ENCODE results near the gene CWC22.
"Not testable (repeated sequence)": the region's sequence is repeated elsewhere in the genome, so short reads cannot be mapped to it uniquely, and the experiment has no call there.

The CWC22 gene

DNA sequence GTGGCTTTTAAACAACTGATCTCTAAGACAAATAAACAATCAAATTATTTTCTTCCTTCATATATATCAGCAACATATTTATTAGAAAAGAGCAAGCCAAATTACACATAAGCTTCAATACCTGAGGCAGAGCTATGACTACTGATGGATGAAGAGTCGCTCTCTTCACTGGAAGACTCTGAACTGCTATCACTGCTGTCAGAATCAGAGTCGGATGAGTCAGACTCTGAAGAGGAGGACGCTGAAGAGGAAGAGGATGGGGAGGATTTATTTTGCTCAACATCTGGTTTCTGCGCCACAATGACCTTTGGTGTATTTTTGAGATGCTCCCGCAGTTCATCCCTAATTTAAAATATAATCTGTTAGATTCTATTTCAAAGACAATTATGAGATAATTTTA lies 56.7 kb downstream of the CWC22 start:
- no peak for DNase-seq (ENCODE audit: low read depth in 2 of 2)

DNA sequence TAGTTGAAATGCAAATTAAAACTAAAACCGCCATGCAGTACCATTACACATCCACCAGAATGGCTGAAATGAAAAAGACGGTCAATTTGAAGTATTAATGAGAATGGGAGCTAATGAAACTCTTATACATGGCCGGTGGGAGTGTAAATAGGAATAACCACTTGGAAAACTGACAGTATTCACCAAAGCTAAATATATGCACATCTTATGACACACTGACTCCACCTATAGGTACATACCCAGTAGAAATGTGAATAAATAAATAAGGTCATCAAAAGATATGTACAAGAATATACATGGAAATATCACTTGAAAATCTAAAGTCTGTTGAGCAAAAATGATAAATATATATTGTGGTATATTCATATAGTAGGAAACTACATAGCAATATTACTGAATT lies 57.7 kb downstream of the CWC22 start:
- DNase-seq (ENCODE audit: low read depth in 2 of 2): no peak

DNA sequence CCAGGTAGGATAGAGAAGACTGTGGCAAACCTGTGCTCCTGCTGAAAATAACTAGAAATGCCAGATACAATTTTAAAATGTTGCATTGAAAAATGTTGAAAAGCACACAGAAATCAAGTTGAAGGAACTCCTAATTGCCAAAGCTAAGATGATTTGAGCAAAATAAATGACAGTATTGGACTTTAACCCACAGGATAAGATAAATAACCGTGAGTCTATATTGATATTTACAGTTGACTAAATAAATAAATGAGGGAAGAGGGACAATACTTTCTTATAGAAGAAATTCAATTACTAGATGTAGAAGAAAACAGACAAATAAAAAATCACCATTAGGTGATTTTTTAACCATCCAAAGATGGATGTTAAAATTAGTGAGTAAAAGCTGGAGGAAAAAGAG lies 59.0 kb downstream of the CWC22 start:
- DNase-seq (ENCODE audit: low read depth in 2 of 2): no peak

- no peak for DNase-seq (ENCODE audit: low read depth in 2 of 2)
These were observed 60.1 kb downstream of the CWC22 start for GRCh38 chr2:179946810-179947615.

DNA sequence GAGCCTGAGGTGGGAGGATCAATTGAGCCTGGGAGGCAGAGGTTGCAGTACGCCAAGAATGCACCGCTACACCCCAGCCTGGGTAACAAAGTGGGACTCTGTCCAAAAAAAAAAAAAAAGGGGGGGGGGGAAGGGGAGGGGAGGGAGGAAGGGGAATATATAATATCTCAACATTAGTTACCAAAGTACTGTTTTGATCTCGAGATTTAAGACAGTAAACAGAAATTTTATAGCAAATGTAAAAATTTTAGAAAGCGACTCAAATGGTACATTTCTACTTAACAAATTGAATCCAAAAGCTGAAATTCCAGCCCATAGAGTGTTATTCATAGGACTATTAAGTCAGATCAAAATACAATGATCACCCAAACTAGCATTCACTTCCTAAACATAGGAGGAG lies 60.8 kb downstream of the CWC22 start:
- DNase-seq (ENCODE audit: low read depth in 2 of 2): no peak

- DNase-seq (ENCODE audit: low read depth in 2 of 2): no peak
These were observed 67.8 kb downstream of the CWC22 start for GRCh38 chr2:179939259-179939658.

- DNase-seq (ENCODE audit: low read depth in 2 of 2): no peak
These were observed 69.1 kb downstream of the CWC22 start for GRCh38 chr2:179938026-179938425.

DNA sequence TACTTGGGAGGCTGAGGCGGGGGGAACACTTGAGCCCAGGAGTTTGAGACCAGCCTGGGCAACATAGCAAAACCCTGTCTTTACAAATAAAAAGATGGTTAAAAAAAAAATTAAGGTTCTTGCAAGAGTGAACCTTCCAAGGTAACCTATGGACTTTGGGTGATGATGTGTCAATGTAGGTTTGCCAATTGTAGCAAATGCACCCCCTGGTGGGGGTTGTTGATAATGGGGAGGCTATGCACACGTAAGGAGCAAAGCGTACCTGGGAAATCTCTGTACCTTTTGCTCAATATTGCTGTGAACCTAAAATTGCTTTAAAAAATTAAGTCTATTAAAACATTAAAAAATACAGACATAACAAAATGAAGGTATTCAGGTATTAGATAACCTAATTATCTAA lies 70.4 kb downstream of the CWC22 start:
- no peak for DNase-seq (ENCODE audit: low read depth in 2 of 2)

- no peak for DNase-seq (ENCODE audit: low read depth in 2 of 2)
These were observed 71.0 kb downstream of the CWC22 start for GRCh38 chr2:179936141-179936540.

GRCh38 chr2:179932786-179933185 lies 74.3 kb downstream of the CWC22 start:
- no peak for DNase-seq (ENCODE audit: low read depth in 2 of 2)

- DNase-seq (ENCODE audit: low read depth in 2 of 2): no peak
These were observed 75.6 kb downstream of the CWC22 start for GRCh38 chr2:179931502-179931901.

DNA sequence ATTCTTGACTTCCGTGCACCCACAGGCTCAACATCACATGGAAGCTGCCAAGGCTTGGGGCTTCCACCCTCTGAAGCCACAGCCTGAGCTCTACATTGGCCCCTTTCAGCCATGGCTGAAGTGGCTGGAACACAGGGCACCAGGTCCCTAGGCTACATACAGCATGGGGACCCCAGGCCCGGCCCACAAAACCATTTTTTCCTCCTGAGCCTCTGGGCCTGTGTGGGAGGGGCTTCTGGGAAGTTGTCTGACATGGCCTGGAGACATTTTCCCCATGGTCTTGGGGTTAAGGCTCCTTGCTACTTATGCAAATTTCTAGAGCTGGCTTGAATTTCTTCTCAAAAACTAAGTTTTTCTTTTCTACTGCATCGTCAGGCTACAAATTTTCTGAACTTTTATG lies 77.1 kb downstream of the CWC22 start:
- not testable (repeated sequence) for DNase-seq (ENCODE audit: low read depth in 2 of 2)

DNA sequence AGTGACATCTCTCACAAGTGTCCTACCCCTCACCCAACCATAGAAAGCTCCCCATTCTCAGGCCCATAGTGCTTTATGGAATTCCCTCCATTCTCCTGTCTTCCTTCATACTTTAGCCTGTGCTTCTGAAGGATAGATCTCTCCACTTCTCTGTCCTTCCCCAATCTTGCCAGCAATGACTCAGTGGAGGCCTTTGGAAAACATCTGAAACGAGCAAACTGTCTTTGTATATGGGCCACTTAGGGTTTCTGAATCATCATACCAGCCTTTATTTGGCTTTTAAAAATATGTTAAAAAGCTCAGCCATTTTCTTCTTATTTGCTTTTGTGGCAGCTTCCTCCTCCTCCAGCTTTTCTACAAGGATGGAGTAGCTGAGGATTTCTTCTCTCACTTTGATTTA lies 80.1 kb downstream of the CWC22 start:
- DNase-seq (ENCODE audit: low read depth in 2 of 2): no peak

GRCh38 chr2:179925713-179926112 lies 81.4 kb downstream of the CWC22 start:
- no peak for DNase-seq (ENCODE audit: low read depth in 2 of 2)

DNA sequence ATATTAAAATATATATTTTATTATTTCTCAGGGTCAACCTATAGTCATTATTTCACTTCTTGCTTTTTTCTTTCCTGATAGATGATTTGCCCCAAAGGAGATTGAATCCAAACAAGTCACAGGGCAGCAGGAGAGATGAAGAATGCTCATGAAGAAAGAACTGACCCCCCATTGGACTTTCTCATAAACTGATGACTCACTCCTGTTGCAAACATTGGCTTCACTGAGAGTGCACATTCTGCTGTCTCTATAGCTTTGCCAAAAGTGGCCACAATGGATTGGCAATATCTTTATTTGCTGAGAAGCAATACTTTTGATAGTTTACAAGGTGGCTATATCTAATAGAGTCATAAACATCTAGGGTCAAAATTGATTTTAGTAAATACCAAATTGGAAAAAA lies 89.8 kb downstream of the CWC22 start:
- no peak for DNase-seq (ENCODE audit: low read depth in 2 of 2)

- DNase-seq (ENCODE audit: low read depth in 2 of 2): no peak
These were observed 91.6 kb downstream of the CWC22 start for GRCh38 chr2:179915395-179915992.

DNA sequence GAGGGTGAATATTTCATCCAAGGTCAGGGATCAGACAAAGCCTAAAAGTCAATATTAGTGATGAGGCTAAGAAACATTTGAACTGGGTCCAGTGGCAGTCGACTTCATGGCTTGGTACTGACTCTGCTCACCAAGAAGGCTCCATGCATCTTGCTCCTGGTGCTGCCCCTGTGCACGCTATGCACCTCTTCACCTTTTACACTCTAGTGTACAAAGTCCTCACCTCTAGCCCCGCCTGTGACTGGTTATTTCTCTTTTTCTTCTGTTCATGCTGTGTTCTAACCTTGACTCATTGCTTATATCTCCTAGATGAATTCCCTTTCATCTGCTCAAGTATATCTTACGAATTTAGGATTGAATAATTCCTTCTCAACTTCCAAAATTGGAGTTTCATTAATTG lies 93.3 kb downstream of the CWC22 start:
- no peak for DNase-seq (ENCODE audit: low read depth in 2 of 2)

DNA sequence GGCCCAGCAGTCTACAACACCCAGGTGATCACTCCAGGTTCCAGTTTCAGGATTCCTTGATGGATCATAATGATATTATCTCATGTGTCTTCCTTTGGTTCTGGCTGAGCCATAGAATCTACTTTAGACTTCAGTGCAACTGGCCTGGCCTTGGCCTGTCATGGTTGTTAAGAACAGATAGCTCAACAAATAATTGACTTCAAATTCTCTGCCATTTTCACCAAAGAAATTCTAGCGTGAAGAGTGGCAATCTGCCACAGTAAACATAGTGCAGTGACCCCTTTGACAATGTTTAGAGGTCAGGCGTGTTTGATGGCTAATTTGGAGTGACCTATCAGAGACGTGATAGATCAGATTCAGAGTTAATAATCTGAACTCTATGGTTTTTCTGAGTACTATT lies 95.5 kb downstream of the CWC22 start:
- DNase-seq (ENCODE audit: low read depth in 2 of 2): no peak

DNA sequence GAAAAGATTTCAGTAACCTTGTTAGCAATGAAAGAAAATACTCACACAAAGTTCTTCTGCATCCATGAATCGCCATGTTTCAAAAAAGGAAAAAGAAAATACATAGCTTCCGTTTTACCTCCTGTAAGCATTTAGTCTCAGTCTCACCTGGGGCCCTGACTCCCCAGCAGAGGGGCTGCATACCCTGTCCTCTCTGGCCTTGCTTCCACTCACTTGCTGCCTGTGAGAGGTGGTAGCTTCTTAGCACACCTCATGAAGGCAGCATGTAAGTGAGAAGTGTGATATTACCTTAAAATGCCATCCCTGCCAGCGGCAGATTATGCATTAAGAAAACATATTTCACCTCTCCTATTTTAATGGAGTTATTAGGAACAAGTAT lies 96.4 kb downstream of the CWC22 start:
- no peak for DNase-seq (ENCODE audit: low read depth in 2 of 2)

GRCh38 chr2:179909845-179910734 lies 97.0 kb downstream of the CWC22 start:
- DNase-seq (ENCODE audit: low read depth in 2 of 2): no peak

DNA sequence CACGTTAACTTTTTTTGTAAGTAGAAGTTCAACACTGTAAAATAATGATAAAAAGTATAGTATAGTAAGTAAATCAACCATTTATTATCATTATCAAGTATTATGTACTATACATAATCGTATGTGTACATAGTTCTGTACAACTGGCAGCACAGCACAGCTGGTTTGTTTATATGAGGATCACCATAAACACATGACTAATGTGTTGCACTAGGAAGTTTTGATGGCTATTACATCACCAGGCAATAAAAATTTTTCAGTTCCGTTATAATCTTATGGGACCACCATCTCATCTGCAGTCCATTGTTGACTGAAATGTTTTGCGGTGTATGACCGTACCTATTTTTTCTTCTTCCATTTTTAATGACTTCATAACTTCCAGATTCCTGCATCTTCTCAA lies 106.4 kb downstream of the CWC22 start:
- no peak for DNase-seq (ENCODE audit: low read depth in 2 of 2)

GRCh38 chr2:179899666-179900065 lies 107.4 kb downstream of the CWC22 start:
- DNase-seq (ENCODE audit: low read depth in 2 of 2): no peak

- no peak for DNase-seq (ENCODE audit: low read depth in 2 of 2)
These were observed 108.2 kb downstream of the CWC22 start for GRCh38 chr2:179898873-179899272.

Data from stimulated activated CD8-positive, alpha-beta memory T cell treated with anti-CD3 and anti-CD28 coated beads, Interleukin-15, amount 100 ng/mL, for 4 hours (primary cell).